ENCODE data around the gene PKDREJ.

- TF ChIP-seq SIN3A (IDR thresholded peaks at IDR 0.05; ENCODE audit: borderline replicate concordance, insufficient read depth, low read length) (no peak), POLR2AphosphoS5 (IDR thresholded peaks at IDR 0.05; ENCODE audit: low read depth, low read length) (no peak), TAF1 (IDR thresholded peaks at IDR 0.05; ENCODE audit: borderline replicate concordance, insufficient read depth, low read length) (no peak), REST (IDR thresholded peaks at IDR 0.05; ENCODE audit: insufficient read depth in 1 of 2, low read depth in 2 of 2, low read length in 2 of 2) (no peak)
Measured at GRCh38 chr22:46281866-46282678, 18.9 kb upstream of the PKDREJ start.

All from PFSK-1 (cell line).